Liver (tissue), 9 donors: ENCODE data around the gene MIF4GD. TPM values are rescaled to one million over a fixed set of nuclear protein-coding genes. Genes with fewer than 3 reads are reported as not detected.

Experiments
- DNase-seq: peaks from one replicate; pipeline ENCODE4 v3.0.0-alpha.2; 2017; ENCODE audit warnings: low spot score
- H3K27ac ChIP-seq, 2 donors: one replicate each; pipeline ENCODE4 v1.7.0; 2013; ENCODE audit warnings: inconsistent platforms in 2 of 2, low read length in 2 of 2, control low read depth in 1 of 2, low read depth in 1 of 2, mild to moderate bottlenecking in 1 of 2
- H3K27me3 ChIP-seq, 4 donors: one replicate each; pipeline versions ENCODE4 v1.6.1 to v1.7.0; 2013; ENCODE audit warnings: low read length in 3 of 4, inconsistent platforms in 1 of 4, mild to moderate bottlenecking in 1 of 4, moderate library complexity in 1 of 4; ENCODE audit not compliant: control insufficient read depth in 4 of 4, insufficient read depth in 4 of 4
- H3K36me3 ChIP-seq, 4 donors: one replicate each; pipeline versions ENCODE4 v1.6.1 to v1.7.0; 2013; ENCODE audit warnings: low read length in 3 of 4, mild to moderate bottlenecking in 3 of 4, low read depth in 1 of 4, moderate library complexity in 1 of 4; ENCODE audit not compliant: control insufficient read depth in 4 of 4, insufficient read depth in 3 of 4
- H3K4me1 ChIP-seq, 4 donors: one replicate each; pipeline versions ENCODE4 v1.6.1 to v1.7.0; 2013; ENCODE audit warnings: low read length in 3 of 4, mild to moderate bottlenecking in 3 of 4, moderate library complexity in 1 of 4; ENCODE audit not compliant: control insufficient read depth in 4 of 4, insufficient read depth in 4 of 4
- H3K4me3 ChIP-seq, 3 donors: one replicate each; pipeline versions ENCODE4 v1.6.1 to v1.7.0; 2013; ENCODE audit warnings: low read length in 3 of 3, control low read depth in 1 of 3, low read depth in 1 of 3, mild to moderate bottlenecking in 1 of 3
- H3K9ac ChIP-seq, 2 donors: one replicate each; pipeline ENCODE4 v1.7.0; 2013; ENCODE audit warnings: low read length in 2 of 2, mild to moderate bottlenecking in 2 of 2, moderate library complexity in 2 of 2, control low read depth in 1 of 2, low read depth in 1 of 2
- H3K9me3 ChIP-seq, 4 donors: one replicate each; pipeline versions ENCODE4 v1.6.1 to v1.7.0; 2013; ENCODE audit warnings: low read length in 3 of 4; ENCODE audit not compliant: control insufficient read depth in 4 of 4
- ATF3 ChIP-seq: IDR thresholded peaks from 2 replicates; pipeline ENCODE4 v1.6.1; 2016; ENCODE audit warnings: antibody characterized with exemption
- EGR1 ChIP-seq, 2 donors: IDR thresholded peaks; 2 replicates each; pipeline ENCODE4 v1.6.1; 2016 to 2018; ENCODE audit warnings: antibody characterized with exemption in 2 of 2, low read depth in 2 of 2
- FOXA1 ChIP-seq: IDR thresholded peaks from 2 replicates; pipeline ENCODE4 v1.6.1; 2016; ENCODE audit warnings: antibody characterized with exemption
- FOXA2 ChIP-seq: IDR thresholded peaks from 2 replicates; pipeline ENCODE4 v1.6.1; 2016; ENCODE audit warnings: antibody characterized with exemption
- GABPA ChIP-seq, 2 donors: IDR thresholded peaks in 1 of 2; conservative IDR thresholded peaks in 1 of 2; 2 replicates each; pipeline ENCODE4 v1.6.1; 2016; ENCODE audit warnings: antibody characterized with exemption in 2 of 2, mild to moderate bottlenecking in 1 of 2, moderate library complexity in 1 of 2
- HNF4A ChIP-seq, 2 donors: conservative IDR thresholded peaks; 2 replicates each; pipeline ENCODE4 v1.6.1; 2016; ENCODE audit warnings: antibody characterized with exemption in 2 of 2, mild to moderate bottlenecking in 2 of 2
- HNF4G ChIP-seq: IDR thresholded peaks from 2 replicates; pipeline ENCODE4 v1.6.1; 2016; ENCODE audit warnings: antibody characterized with exemption
- JUND ChIP-seq, 2 donors: IDR thresholded peaks; 2 replicates each; pipeline ENCODE4 v1.6.1; 2016; ENCODE audit warnings: antibody characterized with exemption in 2 of 2
- MAX ChIP-seq: IDR thresholded peaks from 2 replicates; pipeline ENCODE4 v1.6.1; 2016; ENCODE audit warnings: antibody characterized with exemption
- NR2F2 ChIP-seq: IDR thresholded peaks from 2 replicates; pipeline ENCODE4 v1.6.1; 2016; ENCODE audit warnings: antibody characterized with exemption
- RAD21 ChIP-seq, 2 donors: IDR thresholded peaks; 2 replicates each; pipeline ENCODE4 v1.6.1; 2016; ENCODE audit warnings: antibody characterized with exemption in 2 of 2, mild to moderate bottlenecking in 2 of 2
- REST ChIP-seq: IDR thresholded peaks from 2 replicates; pipeline ENCODE4 v1.6.1; 2016; ENCODE audit warnings: antibody characterized with exemption, mild to moderate bottlenecking
- RXRA ChIP-seq, 2 donors: IDR thresholded peaks; 2 replicates each; pipeline ENCODE4 v1.6.1; 2017 to 2018; ENCODE audit warnings: antibody characterized with exemption in 2 of 2, mild to moderate bottlenecking in 1 of 2
- SP1 ChIP-seq: IDR thresholded peaks from 2 replicates; pipeline ENCODE4 v1.6.1; 2018; ENCODE audit warnings: antibody characterized with exemption, mild to moderate bottlenecking
- TAF1 ChIP-seq: conservative IDR thresholded peaks from 2 replicates; pipeline ENCODE4 v1.6.1; 2016; ENCODE audit warnings: antibody characterized with exemption, mild to moderate bottlenecking
- YY1 ChIP-seq: IDR thresholded peaks from 2 replicates; pipeline ENCODE4 v1.6.1; 2016; ENCODE audit warnings: antibody characterized with exemption, mild to moderate bottlenecking
- WGBS: extraction: QIAGEN DNeasy Blood & Tissue Kit; methylation state at CpG from one replicate; pipeline ENCODE4 v1.1.7; 2013; 5-methylcytosine and 5-hydroxymethylcytosine counted together
- polyA plus RNA-seq, 2 donors: library from polyadenylated mRNA; stranded (reverse) in 1 of 2; unstranded in 1 of 2; fragments of 200-250 nt in 1 of 2; fragments of >200 nt in 1 of 2; fragmentation: Nextera tagmentation in 1 of 2; extraction: Ambion mirVana in 1 of 2; gene quantifications; one replicate each; pipeline versions ENCODE4 v1.2.1 to v1.2.3, GENCODE V29; 2013 to 2015
- total RNA-seq, 2 donors: library from RNA; depleted of rRNA; stranded (reverse); fragments of >200 nt; gene quantifications; one replicate each; pipeline ENCODE4 v1.2.3, GENCODE V29; 2014
- donor health status: healthy.
- donor health status: healthy.
- donor health status: healthy.
- donor health status: healthy.
- donor health status: healthy.

MIF4GD gene
- total and polyA plus RNA-seq, 4 donors, result 6.2 to 13.6 (median 9.7) TPM

- H3K4me3 ChIP-seq, result no peak overlapping the region
- H3K36me3 ChIP-seq, result peaks cover 5 to 23% (median 19%) of the 10 kb centered on the region in 4 donors
- 90% methylated on average over 17 of the region's 17 CpGs for WGBS
- H3K27ac ChIP-seq, result no peak overlapping the region
- no peak for DNase-seq
- H3K27me3 ChIP-seq, result no peaks in the 10 kb centered on the region
- no peak overlapping the region for H3K9ac ChIP-seq
- H3K9me3 ChIP-seq, result no peaks in the 10 kb centered on the region
- peaks cover 2 to 37% (median 18%) of the 10 kb centered on the region in 4 donors for H3K4me1 ChIP-seq
- TF ChIP-seq JUND (IDR thresholded peaks at IDR 0.05) (no peak), TAF1 (no peak), FOXA1 (no peak)
Observed at GRCh38 chr17:75265614-75266315, 5.3 kb downstream of the MIF4GD start.

- Histone ChIP-seq H3K36me3 (peaks cover 5 to 23% (median 19%) of the 10 kb centered on the region in 4 donors), H3K9ac (no peak overlapping the region), H3K4me3 (no peak overlapping the region), H3K27ac (no peak overlapping the region), H3K4me1 (peaks cover 0 to 45% (median 24%) of the 10 kb centered on the region in 4 donors), H3K9me3 (no peaks in the 10 kb centered on the region), H3K27me3 (no peaks in the 10 kb centered on the region)
- 88% methylated on average over 4 of the region's 4 CpGs for WGBS
- DNase-seq, result no peak
- no peak for TF ChIP-seq HNF4G
- TF ChIP-seq JUND (IDR thresholded peaks at IDR 0.05), result no peak
- TF ChIP-seq TAF1, result no peak
- no peak for TF ChIP-seq RAD21 (IDR thresholded peaks at IDR 0.05)
- no peak for TF ChIP-seq GABPA (IDR thresholded peaks at IDR 0.05 in 1 of 2, conservative IDR thresholded peaks at IDR 0.05 in 1 of 2)
- no peak for TF ChIP-seq MAX
- TF ChIP-seq ATF3, result no peak
- no peak for TF ChIP-seq HNF4A (conservative IDR thresholded peaks at IDR 0.05)
- TF ChIP-seq YY1, result no peak
- TF ChIP-seq SP1, result no peak
Observed at GRCh38 chr17:75263055-75263454, 8.0 kb downstream of the MIF4GD start.

GRCh38 chr17:75262112-75262606 lies 8.9 kb downstream of the MIF4GD start:
- Histone ChIP-seq H3K4me1 (peaks cover 0 to 38% (median 24%) of the 10 kb centered on the region in 4 donors), H3K36me3 (peaks cover 5 to 23% (median 19%) of the 10 kb centered on the region in 4 donors), H3K4me3 (peak overlapping the region; percentile 79 to 100 (median 96)), H3K27me3 (no peaks in the 10 kb centered on the region), H3K9ac (peak overlapping the region; percentile 93 to 98), H3K27ac (peak overlapping the region; percentile 92 to 95), H3K9me3 (no peaks in the 10 kb centered on the region)
- no peak for DNase-seq
- TF ChIP-seq FOXA1, result no peak
- no peak for TF ChIP-seq REST
- no peak for TF ChIP-seq TAF1
- no peak for TF ChIP-seq NR2F2
- no peak for TF ChIP-seq RXRA (IDR thresholded peaks at IDR 0.05)
- TF ChIP-seq ATF3, result no peak
- TF ChIP-seq EGR1 (IDR thresholded peaks at IDR 0.05; ENCODE audit: low read depth in 2 of 2), result no peak
- TF ChIP-seq HNF4A (conservative IDR thresholded peaks at IDR 0.05), result no peak
- no peak for TF ChIP-seq MAX
- no peak for TF ChIP-seq RAD21 (IDR thresholded peaks at IDR 0.05)
- TF ChIP-seq JUND (IDR thresholded peaks at IDR 0.05), result no peak
- no peak for TF ChIP-seq FOXA2
- no peak for TF ChIP-seq GABPA (IDR thresholded peaks at IDR 0.05 in 1 of 2, conservative IDR thresholded peaks at IDR 0.05 in 1 of 2)
- WGBS, result under 1% methylated on average over 23 of the region's 23 CpGs
